ENCODE results near the gene CNFN.

DNA sequence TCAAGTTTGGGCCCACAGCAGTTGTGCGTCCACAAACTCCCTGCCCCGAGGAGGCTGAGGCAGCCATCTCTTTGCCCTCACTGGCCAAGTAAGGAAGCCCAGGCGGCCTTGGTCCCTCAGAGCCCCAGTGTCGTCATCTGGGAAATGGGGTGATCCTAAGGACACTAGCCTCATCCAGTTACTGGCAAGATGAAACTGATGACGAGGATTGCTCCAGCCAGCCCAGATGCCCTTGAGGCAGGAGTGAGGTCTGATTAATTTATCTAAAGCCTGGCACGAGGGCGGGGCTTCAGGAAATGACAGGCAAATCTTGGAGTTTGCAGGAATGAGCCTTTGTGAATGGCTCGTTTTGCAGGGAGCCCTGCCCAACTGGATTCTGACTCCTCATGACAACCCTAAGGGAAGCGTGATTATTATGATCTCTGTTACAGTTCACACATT lies 31.5 kb upstream of the CNFN start:
- TF ChIP-seq, protein P1, sequence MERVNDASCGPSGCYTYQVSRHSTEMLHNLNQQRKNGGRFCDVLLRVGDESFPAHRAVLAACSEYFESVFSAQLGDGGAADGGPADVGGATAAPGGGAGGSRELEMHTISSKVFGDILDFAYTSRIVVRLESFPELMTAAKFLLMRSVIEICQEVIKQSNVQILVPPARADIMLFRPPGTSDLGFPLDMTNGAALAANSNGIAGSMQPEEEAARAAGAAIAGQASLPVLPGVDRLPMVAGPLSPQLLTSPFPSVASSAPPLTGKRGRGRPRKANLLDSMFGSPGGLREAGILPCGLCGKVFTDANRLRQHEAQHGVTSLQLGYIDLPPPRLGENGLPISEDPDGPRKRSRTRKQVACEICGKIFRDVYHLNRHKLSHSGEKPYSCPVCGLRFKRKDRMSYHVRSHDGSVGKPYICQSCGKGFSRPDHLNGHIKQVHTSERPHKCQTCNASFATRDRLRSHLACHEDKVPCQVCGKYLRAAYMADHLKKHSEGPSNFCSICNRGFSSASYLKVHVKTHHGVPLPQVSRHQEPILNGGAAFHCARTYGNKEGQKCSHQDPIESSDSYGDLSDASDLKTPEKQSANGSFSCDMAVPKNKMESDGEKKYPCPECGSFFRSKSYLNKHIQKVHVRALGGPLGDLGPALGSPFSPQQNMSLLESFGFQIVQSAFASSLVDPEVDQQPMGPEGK (CRISPR knock-in tag; IDR thresholded peaks at IDR 0.05; ENCODE audit: borderline replicate concordance) = no peak
- no peak for TF ChIP-seq CREB5 (CRISPR knock-in tag; IDR thresholded peaks at IDR 0.05; ENCODE audit: low read depth)
- TF ChIP-seq ARNTL (CRISPR knock-in tag; IDR thresholded peaks at IDR 0.05; ENCODE audit: borderline replicate concordance, low read depth) = no peak
- TF ChIP-seq ISL1 (CRISPR knock-in tag; IDR thresholded peaks at IDR 0.05) = no peak
